ENCODE measurements around the gene TTC29. TPM values are rescaled to one million over a fixed set of nuclear protein-coding genes. Genes with fewer than 3 reads are reported as not detected.

The TTC29 gene
- total RNA-seq, 1 donor from 2014 or later, result 0.09 TPM

DNA sequence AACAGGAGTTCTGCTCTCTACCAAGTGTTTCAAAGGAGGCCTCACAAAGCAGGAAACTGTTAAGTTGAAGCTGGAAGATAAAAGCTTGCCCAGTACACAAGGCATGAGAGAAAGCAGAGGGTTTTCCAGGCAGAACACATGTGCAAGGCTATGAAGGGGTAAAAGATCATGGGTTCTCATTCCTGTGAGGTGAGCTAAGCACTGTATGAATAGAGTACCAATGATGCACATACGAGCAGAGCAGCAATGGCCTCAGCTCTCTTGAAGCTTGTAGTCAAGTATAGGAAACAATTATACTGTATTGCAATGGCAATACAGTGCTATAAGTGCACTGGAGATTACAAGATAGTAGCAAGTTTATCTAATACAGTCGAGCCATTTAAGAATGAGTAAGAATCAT, 18.0 kb downstream of the TTC29 start:
- H3K9me3 ChIP-seq (ENCODE audit: low read depth), result no peaks in the 10 kb centered on the region
- H3K4me2 ChIP-seq, result no peak overlapping the region
- no peaks in the 10 kb centered on the region for H3K36me3 ChIP-seq
- TF ChIP-seq, protein P1, sequence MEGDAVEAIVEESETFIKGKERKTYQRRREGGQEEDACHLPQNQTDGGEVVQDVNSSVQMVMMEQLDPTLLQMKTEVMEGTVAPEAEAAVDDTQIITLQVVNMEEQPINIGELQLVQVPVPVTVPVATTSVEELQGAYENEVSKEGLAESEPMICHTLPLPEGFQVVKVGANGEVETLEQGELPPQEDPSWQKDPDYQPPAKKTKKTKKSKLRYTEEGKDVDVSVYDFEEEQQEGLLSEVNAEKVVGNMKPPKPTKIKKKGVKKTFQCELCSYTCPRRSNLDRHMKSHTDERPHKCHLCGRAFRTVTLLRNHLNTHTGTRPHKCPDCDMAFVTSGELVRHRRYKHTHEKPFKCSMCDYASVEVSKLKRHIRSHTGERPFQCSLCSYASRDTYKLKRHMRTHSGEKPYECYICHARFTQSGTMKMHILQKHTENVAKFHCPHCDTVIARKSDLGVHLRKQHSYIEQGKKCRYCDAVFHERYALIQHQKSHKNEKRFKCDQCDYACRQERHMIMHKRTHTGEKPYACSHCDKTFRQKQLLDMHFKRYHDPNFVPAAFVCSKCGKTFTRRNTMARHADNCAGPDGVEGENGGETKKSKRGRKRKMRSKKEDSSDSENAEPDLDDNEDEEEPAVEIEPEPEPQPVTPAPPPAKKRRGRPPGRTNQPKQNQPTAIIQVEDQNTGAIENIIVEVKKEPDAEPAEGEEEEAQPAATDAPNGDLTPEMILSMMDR (IDR thresholded peaks at IDR 0.05), result no peak
- no peak for TF ChIP-seq EZH2 (IDR thresholded peaks at IDR 0.05)
- Mint-ChIP-seq H3K27me3 (ENCODE audit: insufficient read depth, low read depth) (no peaks in the 10 kb centered on the region), H3K36me3 (no peaks in the 10 kb centered on the region), H3K4me1 (no peaks in the 10 kb centered on the region), H3K27ac (no peak overlapping the region), H3K9me3 (no peaks in the 10 kb centered on the region), H3K4me3 (no peak overlapping the region)
- no peak overlapping the region for H2AFZ ChIP-seq (replicated peaks)
- H3K79me2 ChIP-seq (ENCODE audit: low read depth), result no peaks in the 10 kb centered on the region
- H3K4me3 ChIP-seq, result no peak overlapping the region
- no peaks in the 10 kb centered on the region for H3F3A ChIP-seq (ENCODE audit: low read depth)
- H3K27me3 ChIP-seq, result no peaks in the 10 kb centered on the region
- DNase-seq (ENCODE audit: low spot score), result no peak
- H3K4me1 ChIP-seq, result no peaks in the 10 kb centered on the region
- no peaks in the 10 kb centered on the region for H4K20me1 ChIP-seq (ENCODE audit: low read depth)
- H3K27ac ChIP-seq, result no peak overlapping the region
- no peak overlapping the region for H3K9ac ChIP-seq

DNA sequence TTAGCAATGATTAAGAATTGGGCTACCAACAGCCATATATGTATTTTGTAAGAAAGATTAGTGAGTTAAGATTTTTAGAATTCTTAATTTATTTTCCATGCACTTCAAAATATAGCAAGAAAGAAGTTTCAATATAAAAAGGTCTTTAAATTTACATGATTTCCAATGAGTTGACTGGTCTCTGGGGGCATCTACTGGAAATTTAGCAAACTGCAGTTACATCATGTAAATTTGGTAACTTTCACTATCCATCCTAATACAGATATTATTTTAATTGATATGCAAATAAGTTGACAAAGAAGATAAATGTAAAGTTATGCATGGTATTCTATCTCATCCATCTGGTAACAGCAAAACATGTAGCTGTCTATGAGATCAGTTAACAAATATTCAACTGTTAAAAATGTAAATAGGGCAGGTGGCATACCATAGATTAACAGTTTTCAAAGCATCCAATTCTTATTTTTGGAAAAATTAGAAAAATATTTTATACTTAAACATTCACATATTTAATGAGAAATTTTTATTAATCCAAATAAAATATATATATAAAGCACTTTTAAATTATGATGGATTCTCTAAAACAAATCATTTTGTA, 29.1 kb downstream of the TTC29 start:
- H3K27me3 ChIP-seq, result no peaks in the 10 kb centered on the region
- H3F3A ChIP-seq (ENCODE audit: low read depth), result no peaks in the 10 kb centered on the region
- no peak for TF ChIP-seq EZH2 (IDR thresholded peaks at IDR 0.05)
- TF ChIP-seq, protein P1 (IDR thresholded peaks at IDR 0.05), result peak; percentile 93
- no peak overlapping the region for H3K4me2 ChIP-seq
- H3K4me1 ChIP-seq, result no peaks in the 10 kb centered on the region
- Mint-ChIP-seq H3K4me3 (no peak overlapping the region), H3K9me3 (no peaks in the 10 kb centered on the region), H3K4me1 (no peaks in the 10 kb centered on the region), H3K27ac (no peak overlapping the region), H3K36me3 (no peaks in the 10 kb centered on the region), H3K27me3 (ENCODE audit: insufficient read depth, low read depth) (peaks cover 2% of the 10 kb centered on the region)
- H3K4me3 ChIP-seq, result no peak overlapping the region
- H4K20me1 ChIP-seq (ENCODE audit: low read depth), result no peaks in the 10 kb centered on the region
- H3K36me3 ChIP-seq, result no peaks in the 10 kb centered on the region
- no peaks in the 10 kb centered on the region for H3K9me3 ChIP-seq (ENCODE audit: low read depth)
- peak; percentile 49 for DNase-seq (ENCODE audit: low spot score)
- no peaks in the 10 kb centered on the region for H3K79me2 ChIP-seq (ENCODE audit: low read depth)
- H2AFZ ChIP-seq (replicated peaks), result no peak overlapping the region
- no peak overlapping the region for H3K27ac ChIP-seq
- no peak overlapping the region for H3K9ac ChIP-seq

DNA sequence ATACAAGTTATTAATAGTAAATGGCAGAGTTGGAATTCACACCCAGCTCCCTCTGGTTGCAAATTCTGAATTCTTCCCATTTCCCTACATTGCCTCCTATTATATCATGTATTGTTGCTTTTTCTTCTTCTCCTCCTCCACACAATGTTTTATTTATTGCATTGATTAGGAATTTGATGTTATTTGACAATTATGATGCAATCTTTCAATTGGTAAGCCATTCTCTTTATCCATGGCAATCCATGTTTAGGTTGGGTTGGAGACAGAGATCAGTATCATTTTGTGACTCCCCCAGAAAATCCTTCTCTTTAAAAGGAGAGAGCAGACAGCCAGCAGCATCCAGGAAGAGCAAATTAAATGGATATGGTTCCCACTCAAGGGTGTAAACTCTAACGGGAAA, 30.5 kb downstream of the TTC29 start:
- Histone ChIP-seq H3F3A (ENCODE audit: low read depth) (no peaks in the 10 kb centered on the region), H3K36me3 (no peaks in the 10 kb centered on the region), H3K4me1 (no peaks in the 10 kb centered on the region), H2AFZ (replicated peaks) (no peak overlapping the region), H3K9me3 (ENCODE audit: low read depth) (no peaks in the 10 kb centered on the region), H3K4me2 (no peak overlapping the region), H3K27me3 (no peaks in the 10 kb centered on the region), H3K4me3 (no peak overlapping the region), H3K27ac (no peak overlapping the region), H3K9ac (no peak overlapping the region), H3K79me2 (ENCODE audit: low read depth) (no peaks in the 10 kb centered on the region), H4K20me1 (ENCODE audit: low read depth) (no peaks in the 10 kb centered on the region)
- H3K4me3 Mint-ChIP-seq, result no peak overlapping the region
- no peaks in the 10 kb centered on the region for H3K36me3 Mint-ChIP-seq
- H3K27ac Mint-ChIP-seq, result no peak overlapping the region
- no peaks in the 10 kb centered on the region for H3K9me3 Mint-ChIP-seq
- TF ChIP-seq EZH2phosphoT487 (IDR thresholded peaks at IDR 0.05) (no peak), EZH2 (IDR thresholded peaks at IDR 0.05) (no peak)
- TF ChIP-seq, protein P1 (IDR thresholded peaks at IDR 0.05), result no peak
- DNase-seq (ENCODE audit: low spot score), result no peak
- H3K4me1 Mint-ChIP-seq, result no peaks in the 10 kb centered on the region
- H3K27me3 Mint-ChIP-seq (ENCODE audit: insufficient read depth, low read depth), result peaks cover 2% of the 10 kb centered on the region

Measured in neural progenitor cell (in vitro differentiated cells).